Skeletal muscle satellite cell (primary cell): ENCODE results near the gene ISL2.

Source experiments
- H3K27me3 ChIP-seq: 2 replicates; pipeline ENCODE4 v1.7.0; 2013; ENCODE audit warnings: low read length; ENCODE audit not compliant: control insufficient read depth, insufficient read depth
- H3K36me3 ChIP-seq: 2 replicates; pipeline ENCODE4 v1.7.0; 2013; ENCODE audit warnings: mild to moderate bottlenecking, control low read depth, low read length; ENCODE audit not compliant: insufficient read depth
- H3K4me1 ChIP-seq: 2 replicates; pipeline ENCODE4 v1.7.0; 2013; ENCODE audit warnings: low read length; ENCODE audit not compliant: control insufficient read depth, insufficient read depth
- H3K4me2 ChIP-seq: 2 replicates; pipeline ENCODE4 v1.7.0; 2013; ENCODE audit warnings: mild to moderate bottlenecking, low read length
- H3K4me3 ChIP-seq: 2 replicates; pipeline ENCODE4 v1.7.0; 2013; ENCODE audit warnings: low read length
- H3K9ac ChIP-seq: 2 replicates; pipeline ENCODE4 v1.7.0; 2013; ENCODE audit warnings: mild to moderate bottlenecking, low read depth, low read length, moderate library complexity
- H3K9me3 ChIP-seq: replicated peaks from 2 replicates; pipeline ENCODE4 v1.7.0; 2013; ENCODE audit warnings: mild to moderate bottlenecking, control low read depth, low read length

ISL2 gene

DNA sequence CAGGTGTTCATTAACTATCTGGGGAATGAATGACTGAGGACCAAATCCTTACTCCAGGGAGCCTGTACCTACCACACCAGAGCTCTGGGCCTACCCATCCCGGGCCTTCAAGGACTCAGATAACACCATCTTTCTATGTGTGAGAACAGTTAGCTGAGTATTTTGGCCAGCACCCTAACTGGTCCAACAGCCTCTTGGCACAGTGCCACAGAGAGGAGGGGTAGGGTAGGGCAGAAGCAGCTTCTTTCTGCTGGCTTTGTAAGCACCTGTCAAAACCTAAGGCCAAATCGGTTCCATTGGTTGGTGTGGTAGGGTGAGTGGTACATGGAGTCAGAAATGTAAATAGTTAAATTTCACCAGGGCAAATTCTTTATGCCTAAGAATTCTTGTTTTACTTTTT lies 26.7 kb downstream of the ISL2 start:
- Histone ChIP-seq H3K4me1 (peaks cover 4% of the 10 kb centered on the region), H3K27me3 (no peaks in the 10 kb centered on the region), H3K4me3 (no peak overlapping the region), H3K36me3 (no peaks in the 10 kb centered on the region), H3K9me3 (no peaks in the 10 kb centered on the region), H3K9ac (no peak overlapping the region), H3K4me2 (no peak overlapping the region)

DNA sequence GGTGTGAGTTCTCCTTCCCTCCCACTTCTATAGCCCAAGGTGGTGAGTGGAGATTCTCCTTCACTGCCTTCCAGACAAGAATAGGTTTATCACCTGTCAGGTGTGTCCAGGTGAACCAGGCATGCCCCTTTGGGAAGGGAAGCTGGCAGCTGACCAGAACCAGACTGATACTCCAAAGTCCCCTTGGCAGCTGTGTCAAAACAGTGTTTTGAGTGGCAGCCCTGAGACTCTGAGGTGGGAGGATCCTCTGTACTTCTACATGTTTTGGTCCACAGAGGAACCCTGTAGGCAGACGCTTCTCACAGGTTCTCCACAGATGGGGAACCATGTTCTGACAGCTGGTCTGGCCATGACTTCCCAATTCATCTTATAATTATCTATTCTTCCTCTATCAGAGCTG lies 30.1 kb downstream of the ISL2 start:
- Histone ChIP-seq H3K9ac (no peak overlapping the region), H3K27me3 (no peaks in the 10 kb centered on the region), H3K4me1 (peaks cover 5% of the 10 kb centered on the region), H3K4me3 (no peak overlapping the region), H3K9me3 (no peaks in the 10 kb centered on the region), H3K36me3 (no peaks in the 10 kb centered on the region), H3K4me2 (no peak overlapping the region)

DNA sequence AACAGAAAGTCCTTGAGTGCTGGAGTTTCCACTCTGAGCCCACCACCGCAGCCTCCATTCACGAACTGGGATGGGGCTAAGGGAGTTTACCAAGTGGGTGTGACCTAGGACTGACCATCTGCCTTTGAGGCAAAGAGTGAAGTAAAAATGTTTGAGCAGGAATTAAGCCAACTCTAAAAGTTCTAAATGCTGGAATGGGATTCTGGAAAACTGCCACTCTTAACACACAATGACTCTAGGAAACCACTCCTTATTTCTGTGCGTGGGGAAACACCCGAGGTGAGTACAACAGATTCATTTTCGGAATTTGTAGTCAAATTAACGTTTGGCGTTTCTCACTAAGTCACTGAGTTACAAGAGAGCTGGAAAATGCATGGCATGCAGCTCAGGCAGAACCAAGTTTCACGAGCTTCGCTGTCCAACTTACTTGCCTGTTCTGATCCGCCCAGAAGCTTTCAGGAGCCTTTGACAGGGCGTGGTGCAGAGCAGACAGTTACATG lies 31.6 kb downstream of the ISL2 start:
- H3K9me3 ChIP-seq, result no peaks in the 10 kb centered on the region
- H3K27me3 ChIP-seq, result no peaks in the 10 kb centered on the region
- peaks cover 5% of the 10 kb centered on the region for H3K4me1 ChIP-seq
- no peak overlapping the region for H3K4me2 ChIP-seq
- H3K9ac ChIP-seq, result no peak overlapping the region
- no peak overlapping the region for H3K4me3 ChIP-seq
- no peaks in the 10 kb centered on the region for H3K36me3 ChIP-seq

DNA sequence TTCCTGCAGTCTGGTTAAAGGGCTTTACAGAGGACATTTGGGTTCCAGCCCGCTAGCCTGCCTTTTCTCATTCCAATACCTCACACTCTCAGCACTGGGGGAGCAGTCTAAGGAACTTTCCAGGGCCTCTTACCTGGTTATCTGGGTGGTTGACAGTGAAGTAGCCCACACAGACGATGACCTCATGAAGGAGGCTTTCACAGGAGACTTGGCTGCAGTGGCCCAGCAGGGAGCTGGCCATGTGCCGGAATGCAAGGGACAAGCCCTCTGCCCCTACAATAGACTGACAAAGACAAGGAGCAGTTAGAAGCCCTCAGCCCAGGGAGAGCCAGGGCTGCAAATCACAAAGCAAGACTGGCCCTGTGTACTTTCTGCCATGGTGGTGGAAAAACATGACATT lies 39.5 kb downstream of the ISL2 start:
- H3K4me2 ChIP-seq, result no peak overlapping the region
- no peaks in the 10 kb centered on the region for H3K27me3 ChIP-seq
- H3K36me3 ChIP-seq, result no peaks in the 10 kb centered on the region
- no peak overlapping the region for H3K9ac ChIP-seq
- peaks cover 5% of the 10 kb centered on the region for H3K4me1 ChIP-seq
- no peak overlapping the region for H3K4me3 ChIP-seq
- H3K9me3 ChIP-seq, result no peaks in the 10 kb centered on the region

DNA sequence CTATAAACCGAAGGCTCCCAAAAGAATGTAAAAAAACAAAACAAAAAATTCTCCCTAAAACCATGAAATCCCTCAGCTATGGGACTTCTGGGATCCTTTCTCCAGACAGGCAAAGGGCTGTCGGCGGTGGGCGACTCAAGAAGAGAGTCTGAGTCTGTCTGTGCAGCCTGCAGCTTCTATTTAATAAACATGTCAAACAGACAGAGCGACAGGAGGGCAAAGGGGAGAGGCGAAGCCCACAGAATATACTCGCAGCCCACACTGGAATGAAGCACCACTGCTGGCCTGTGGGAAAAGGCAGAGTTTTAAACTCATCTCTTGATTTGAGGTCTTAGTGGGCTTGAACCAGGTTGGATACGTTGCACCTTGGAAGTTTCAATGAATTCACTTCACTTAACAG lies 40.2 kb downstream of the ISL2 start:
- no peak overlapping the region for H3K4me2 ChIP-seq
- H3K9ac ChIP-seq, result no peak overlapping the region
- H3K36me3 ChIP-seq, result no peaks in the 10 kb centered on the region
- H3K9me3 ChIP-seq, result no peaks in the 10 kb centered on the region
- peaks cover 5% of the 10 kb centered on the region for H3K4me1 ChIP-seq
- no peak overlapping the region for H3K4me3 ChIP-seq
- H3K27me3 ChIP-seq, result no peaks in the 10 kb centered on the region

DNA sequence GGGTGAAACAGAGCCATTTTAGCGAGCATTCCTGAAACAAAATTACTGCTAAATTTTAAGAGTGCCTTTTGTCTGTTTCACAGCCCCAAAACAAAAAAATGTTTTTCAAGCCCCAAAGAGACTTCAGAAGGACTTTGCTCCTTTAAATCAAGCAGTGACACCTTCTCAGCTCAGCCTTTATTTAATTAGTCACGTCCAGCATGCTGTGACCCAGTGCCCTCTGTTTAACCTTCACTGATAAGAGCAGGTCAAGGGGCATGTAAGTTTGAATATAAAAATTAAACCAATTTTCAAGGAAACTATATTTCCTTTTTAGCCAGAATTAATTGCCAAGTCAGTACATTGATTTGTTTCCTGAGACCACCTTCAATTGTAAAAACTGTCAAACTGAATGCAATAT lies 40.6 kb downstream of the ISL2 start:
- Histone ChIP-seq H3K36me3 (no peaks in the 10 kb centered on the region), H3K9ac (no peak overlapping the region), H3K4me2 (no peak overlapping the region), H3K4me1 (peaks cover 5% of the 10 kb centered on the region), H3K9me3 (no peaks in the 10 kb centered on the region), H3K4me3 (no peak overlapping the region), H3K27me3 (no peaks in the 10 kb centered on the region)

DNA sequence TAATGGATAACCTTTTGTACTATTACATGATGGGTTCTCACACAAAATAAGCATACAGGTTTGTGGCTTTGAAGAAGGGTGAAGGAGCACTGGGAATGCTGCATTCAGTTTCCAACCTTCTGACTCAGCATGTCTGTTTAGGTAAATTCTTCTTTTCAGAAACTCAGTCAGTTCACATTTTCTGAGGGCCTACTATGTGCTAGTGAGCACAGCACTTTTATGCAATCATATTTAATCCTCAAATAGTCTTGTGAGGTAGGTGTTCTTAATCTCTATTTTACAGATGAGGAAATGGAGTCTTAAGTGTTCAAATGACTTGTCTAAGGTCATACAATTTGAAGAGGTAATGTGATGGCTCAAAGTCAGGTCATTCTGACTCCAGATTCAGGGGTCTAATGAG lies 41.2 kb downstream of the ISL2 start:
- Histone ChIP-seq H3K9ac (no peak overlapping the region), H3K4me1 (peaks cover 5% of the 10 kb centered on the region), H3K4me3 (no peak overlapping the region), H3K9me3 (no peaks in the 10 kb centered on the region), H3K4me2 (no peak overlapping the region), H3K27me3 (no peaks in the 10 kb centered on the region), H3K36me3 (no peaks in the 10 kb centered on the region)

DNA sequence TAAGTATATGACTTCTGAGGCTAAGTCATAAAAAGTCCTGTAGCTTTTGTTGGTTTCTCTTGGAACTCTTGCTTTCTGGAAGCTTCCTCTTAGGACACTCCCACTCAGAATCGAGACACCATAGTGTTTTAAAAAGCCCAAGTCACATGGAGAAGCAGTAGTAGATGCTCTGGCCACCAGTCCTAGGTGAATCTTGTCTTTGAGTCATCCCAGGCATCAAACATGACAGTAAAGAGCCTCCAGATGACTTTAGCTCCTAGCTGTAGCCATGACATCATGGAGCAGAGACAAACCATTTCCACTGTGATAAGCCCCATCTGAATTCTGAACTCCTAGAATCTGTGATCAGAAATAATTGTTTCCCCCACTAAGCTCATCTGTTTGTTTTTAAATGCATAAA lies 42.1 kb downstream of the ISL2 start:
- Histone ChIP-seq H3K27me3 (no peaks in the 10 kb centered on the region), H3K9me3 (no peaks in the 10 kb centered on the region), H3K9ac (no peak overlapping the region), H3K4me2 (no peak overlapping the region), H3K4me1 (peaks cover 5% of the 10 kb centered on the region), H3K4me3 (no peak overlapping the region), H3K36me3 (no peaks in the 10 kb centered on the region)

DNA sequence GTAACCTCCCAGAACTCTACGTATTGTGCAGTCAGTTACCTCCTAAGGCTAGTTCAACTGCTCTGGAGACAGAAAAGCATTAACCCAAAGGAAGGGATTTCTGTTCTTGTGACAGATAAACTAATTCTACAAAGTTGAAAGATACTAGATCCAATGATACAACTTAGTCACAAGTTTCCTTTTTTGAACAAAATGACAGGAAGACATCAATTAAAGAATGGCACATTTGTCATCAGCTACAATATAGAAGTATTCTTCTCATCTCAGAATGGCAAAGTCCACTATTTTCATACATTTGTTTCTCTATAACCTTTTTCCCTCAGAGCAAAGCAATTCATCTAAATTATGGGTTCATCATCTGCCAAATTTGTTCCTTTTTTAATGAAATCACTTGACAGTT lies 43.7 kb downstream of the ISL2 start:
- Histone ChIP-seq H3K4me3 (no peak overlapping the region), H3K4me2 (no peak overlapping the region)

DNA sequence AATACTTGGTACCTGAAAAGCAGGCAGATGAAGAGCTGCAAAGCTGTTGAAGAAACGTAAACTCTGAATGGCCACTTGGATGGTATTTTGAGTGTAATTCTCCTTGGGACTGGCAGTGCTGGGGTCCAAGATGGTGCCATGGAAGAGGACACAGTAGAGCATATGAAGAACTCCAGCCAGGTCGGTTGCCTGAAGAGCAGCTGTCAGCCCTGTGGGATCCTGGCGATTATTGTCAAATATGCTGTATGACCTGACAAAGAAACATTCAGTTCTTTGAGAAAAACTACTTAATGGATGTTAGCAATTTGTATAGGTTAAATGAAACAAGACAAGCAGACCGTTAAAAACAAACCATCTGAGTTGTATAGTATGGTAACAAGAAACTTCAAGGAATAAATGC lies 44.8 kb downstream of the ISL2 start:
- H3K9ac ChIP-seq, result no peak overlapping the region
- no peaks in the 10 kb centered on the region for H3K36me3 ChIP-seq
- no peaks in the 10 kb centered on the region for H3K9me3 ChIP-seq
- peaks cover 5% of the 10 kb centered on the region for H3K4me1 ChIP-seq
- no peak overlapping the region for H3K4me3 ChIP-seq
- no peak overlapping the region for H3K4me2 ChIP-seq
- no peaks in the 10 kb centered on the region for H3K27me3 ChIP-seq

More for the DNA sequence above, 43.7 kb downstream of the ISL2 start:
- no peak overlapping the region for H3K9ac ChIP-seq
- no peaks in the 10 kb centered on the region for H3K36me3 ChIP-seq
- no peaks in the 10 kb centered on the region for H3K9me3 ChIP-seq
- no peaks in the 10 kb centered on the region for H3K27me3 ChIP-seq
- peaks cover 5% of the 10 kb centered on the region for H3K4me1 ChIP-seq

DNA sequence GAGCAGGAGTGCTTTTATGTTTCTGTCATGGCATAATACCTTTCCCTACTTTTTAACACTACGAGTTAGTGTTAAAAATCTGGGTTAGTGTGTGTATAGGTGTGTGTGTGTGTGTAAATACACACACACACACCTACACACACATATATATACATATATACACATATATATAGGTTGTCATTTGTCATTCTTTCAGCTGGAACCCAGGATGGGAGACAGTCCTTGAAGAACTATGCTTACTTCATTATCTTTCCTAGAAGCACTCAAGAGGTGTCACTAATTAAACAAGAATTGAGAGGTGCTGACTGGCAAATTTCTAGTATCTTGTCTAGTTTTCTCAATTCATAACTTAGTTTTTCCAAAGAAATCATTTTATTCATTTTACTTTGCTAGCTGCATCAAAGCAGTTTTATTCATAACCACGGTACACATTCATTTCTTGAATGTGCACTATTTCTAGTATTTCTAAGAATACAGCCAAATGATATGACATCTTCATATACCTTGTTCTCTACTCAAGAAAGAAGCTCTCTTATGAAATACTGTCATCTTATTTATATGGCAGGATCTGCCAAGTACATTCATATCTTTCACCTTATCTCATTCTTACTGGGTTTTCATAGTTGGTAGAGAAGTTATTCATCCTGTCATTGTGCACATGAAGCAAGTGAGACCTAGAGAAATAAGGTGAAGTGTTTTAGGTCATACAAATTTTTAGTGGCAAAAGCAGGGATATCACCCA lies 46.6 kb downstream of the ISL2 start:
- Histone ChIP-seq H3K27me3 (no peaks in the 10 kb centered on the region), H3K4me2 (no peak overlapping the region), H3K4me3 (no peak overlapping the region), H3K9me3 (no peaks in the 10 kb centered on the region), H3K36me3 (no peaks in the 10 kb centered on the region), H3K4me1 (peaks cover 5% of the 10 kb centered on the region), H3K9ac (no peak overlapping the region)

DNA sequence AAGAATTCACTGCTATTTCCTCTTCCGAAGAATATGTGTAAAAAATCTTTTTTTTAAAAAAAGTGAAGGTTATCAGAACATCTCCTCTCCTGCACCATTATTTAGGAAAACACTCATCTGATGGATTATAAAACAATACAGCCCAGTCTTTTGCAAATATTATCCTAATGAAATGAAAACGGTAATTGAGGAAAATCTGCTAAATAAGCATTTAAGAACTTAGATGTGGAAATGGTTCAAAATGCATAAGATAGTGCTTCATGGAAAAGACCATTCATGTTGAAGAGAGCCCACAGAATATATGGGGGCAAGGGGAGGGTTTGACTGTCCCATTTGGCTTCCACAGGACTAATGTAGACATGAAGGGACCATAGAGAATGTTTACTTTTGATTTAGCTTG lies 47.8 kb downstream of the ISL2 start:
- no peak overlapping the region for H3K4me2 ChIP-seq
- H3K9ac ChIP-seq, result no peak overlapping the region
- peaks cover 5% of the 10 kb centered on the region for H3K4me1 ChIP-seq
- H3K4me3 ChIP-seq, result no peak overlapping the region
- H3K36me3 ChIP-seq, result no peaks in the 10 kb centered on the region
- H3K27me3 ChIP-seq, result no peaks in the 10 kb centered on the region
- no peaks in the 10 kb centered on the region for H3K9me3 ChIP-seq
